ENCODE results near the gene MTAP.

MTAP gene

GRCh38 chr9:21806644-21807043 lies 4.2 kb downstream of the MTAP start:
- no peak for DNase-seq

GRCh38 chr9:21810388-21810787 lies 8.0 kb downstream of the MTAP start:
- DNase-seq = no peak

- no peak for DNase-seq
Measured at GRCh38 chr9:21810881-21811280, 8.4 kb downstream of the MTAP start.

- no peak for DNase-seq
Measured at GRCh38 chr9:21811914-21812313, 9.5 kb downstream of the MTAP start.

- DNase-seq = no peak
Measured at GRCh38 chr9:21812415-21812814, 10.0 kb downstream of the MTAP start.

GRCh38 chr9:21812946-21813568 lies 10.6 kb downstream of the MTAP start:
- DNase-seq = peak; percentile 76

- peak; percentile 87 for DNase-seq
Measured at GRCh38 chr9:21813575-21814473, 11.4 kb downstream of the MTAP start.

GRCh38 chr9:21815643-21816042 lies 13.2 kb downstream of the MTAP start:
- DNase-seq = no peak

GRCh38 chr9:21817176-21817575 lies 14.7 kb downstream of the MTAP start:
- no peak for DNase-seq

- DNase-seq = no peak
Measured at GRCh38 chr9:21825637-21826036, 23.2 kb downstream of the MTAP start.

- DNase-seq = no peak
Measured at GRCh38 chr9:21828853-21829410, 26.5 kb downstream of the MTAP start.

- no peak for DNase-seq
Measured at GRCh38 chr9:21830589-21830988, 28.2 kb downstream of the MTAP start.

GRCh38 chr9:21831841-21832509 lies 29.5 kb downstream of the MTAP start:
- no peak for DNase-seq

- DNase-seq = no peak
Measured at GRCh38 chr9:21833090-21833801, 30.8 kb downstream of the MTAP start.

GRCh38 chr9:21835121-21835520 lies 32.7 kb downstream of the MTAP start:
- DNase-seq = no peak

- no peak for DNase-seq
Measured at GRCh38 chr9:21836437-21837161, 34.2 kb downstream of the MTAP start.

- no peak for DNase-seq
Measured at GRCh38 chr9:21837501-21837900, 35.1 kb downstream of the MTAP start.

GRCh38 chr9:21840647-21841046 lies 38.2 kb downstream of the MTAP start:
- DNase-seq = no peak

GRCh38 chr9:21841133-21841532 lies 38.7 kb downstream of the MTAP start:
- no peak for DNase-seq

- no peak for DNase-seq
Measured at GRCh38 chr9:21848615-21849014, 46.2 kb downstream of the MTAP start.

- DNase-seq = peak; percentile 7
Measured at GRCh38 chr9:21852754-21853153, 50.3 kb downstream of the MTAP start.

GRCh38 chr9:21853414-21853813 lies 51.0 kb downstream of the MTAP start:
- no peak for DNase-seq

All from CD4-positive, alpha-beta T cell treated with Interleukin-10 for 1 hour (primary cell).